ENCODE measurements around the gene NFKBIZ.
A peak's percentile ranks its signal among the peaks of the same experiment; 100 is the strongest.

GRCh38 chr3:101848754-101849713 lies at the start of gene NFKBIZ:
- peak; percentile 63 to 71 for TF ChIP-seq HNF4A (conservative IDR thresholded peaks at IDR 0.05)
- no peak for TF ChIP-seq CTCF (IDR thresholded peaks at IDR 0.05; ENCODE audit: low read depth, low read length, missing input control)
- peak; percentile 60 for TF ChIP-seq SP1 (IDR thresholded peaks at IDR 0.05)
- TF ChIP-seq RAD21 (IDR thresholded peaks at IDR 0.05): peak in 1 of 2 donors; percentile 1
- TF ChIP-seq JUND (IDR thresholded peaks at IDR 0.05): peak in 1 of 2 donors; percentile 33
- no peak for TF ChIP-seq ZBTB33 (IDR thresholded peaks at IDR 0.05)
- TF ChIP-seq, protein P1, sequence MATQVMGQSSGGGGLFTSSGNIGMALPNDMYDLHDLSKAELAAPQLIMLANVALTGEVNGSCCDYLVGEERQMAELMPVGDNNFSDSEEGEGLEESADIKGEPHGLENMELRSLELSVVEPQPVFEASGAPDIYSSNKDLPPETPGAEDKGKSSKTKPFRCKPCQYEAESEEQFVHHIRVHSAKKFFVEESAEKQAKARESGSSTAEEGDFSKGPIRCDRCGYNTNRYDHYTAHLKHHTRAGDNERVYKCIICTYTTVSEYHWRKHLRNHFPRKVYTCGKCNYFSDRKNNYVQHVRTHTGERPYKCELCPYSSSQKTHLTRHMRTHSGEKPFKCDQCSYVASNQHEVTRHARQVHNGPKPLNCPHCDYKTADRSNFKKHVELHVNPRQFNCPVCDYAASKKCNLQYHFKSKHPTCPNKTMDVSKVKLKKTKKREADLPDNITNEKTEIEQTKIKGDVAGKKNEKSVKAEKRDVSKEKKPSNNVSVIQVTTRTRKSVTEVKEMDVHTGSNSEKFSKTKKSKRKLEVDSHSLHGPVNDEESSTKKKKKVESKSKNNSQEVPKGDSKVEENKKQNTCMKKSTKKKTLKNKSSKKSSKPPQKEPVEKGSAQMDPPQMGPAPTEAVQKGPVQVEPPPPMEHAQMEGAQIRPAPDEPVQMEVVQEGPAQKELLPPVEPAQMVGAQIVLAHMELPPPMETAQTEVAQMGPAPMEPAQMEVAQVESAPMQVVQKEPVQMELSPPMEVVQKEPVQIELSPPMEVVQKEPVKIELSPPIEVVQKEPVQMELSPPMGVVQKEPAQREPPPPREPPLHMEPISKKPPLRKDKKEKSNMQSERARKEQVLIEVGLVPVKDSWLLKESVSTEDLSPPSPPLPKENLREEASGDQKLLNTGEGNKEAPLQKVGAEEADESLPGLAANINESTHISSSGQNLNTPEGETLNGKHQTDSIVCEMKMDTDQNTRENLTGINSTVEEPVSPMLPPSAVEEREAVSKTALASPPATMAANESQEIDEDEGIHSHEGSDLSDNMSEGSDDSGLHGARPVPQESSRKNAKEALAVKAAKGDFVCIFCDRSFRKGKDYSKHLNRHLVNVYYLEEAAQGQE (IDR thresholded peaks at IDR 0.05): peak; percentile 51
- TF ChIP-seq RXRA (IDR thresholded peaks at IDR 0.05): no peak
- peak; percentile 75 for TF ChIP-seq TAF1 (conservative IDR thresholded peaks at IDR 0.05)

Measured in liver (tissue), 3 donors.